HepG2 (cell line): ENCODE results near the gene PCDHGA10. TPM values are rescaled to one million over a fixed set of nuclear protein-coding genes. Genes with fewer than 3 reads are reported as not detected.

Source experiments
- ATAC-seq: fragments of 200-7000 bp; cut with Tn5 transposase; 3 replicates; pipeline ENCODE4 v1.9.1; 2020; ENCODE audit warnings: mild to moderate bottlenecking, moderate library complexity
- BruUV-seq: library from RNA; stranded (reverse); fragments of 400-500 nt; replicated peaks from 2 replicates; lab custom pipeline; 2021; lab: Mats Ljungman, UMichigan
- CTCF ChIA-PET: fragments of 300-600 bp; formaldehyde crosslinking; extraction: SDS; loops from one replicate; lab custom pipeline; 2021; ENCODE audit warnings: low total read pairs, inconsistent platforms, low intra/inter-chr PET ratio; lab: Yijun Ruan, JAX
- POLR2A ChIA-PET: fragments of 350-600 bp; sonication (Branson Sonifier 250); formaldehyde crosslinking; loops from one replicate; lab custom pipeline; 2020; ENCODE audit warnings: antibody characterized with exemption, inconsistent platforms; lab: Yijun Ruan, JAX
- DNase-seq: peaks from one replicate; pipeline ENCODE4 v3.0.0-alpha.2; 2015; ENCODE audit warnings: low spot score
- FAIRE-seq: peaks from 3 replicates; lab custom pipeline; 2011; peaks lifted over from hg19 to GRCh38; lab: Jason Lieb, UNC
- H2AFZ ChIP-seq: one replicate; pipeline ENCODE4 v1.6.1; 2011; ENCODE audit warnings: low read length, inconsistent platforms
- H3K27ac ChIP-seq: fragments of 300-600 bp; 3 replicates; pipeline ENCODE4 v1.8.0; 2011; ENCODE audit warnings: mixed run types, mild to moderate bottlenecking, mixed read lengths, low read length, inconsistent platforms; ENCODE audit not compliant: insufficient read depth; ENCODE audit errors: extremely low read length
- H3K27me3 ChIP-seq, 2 experiments: fragments of 200-600 bp in 1 of 2; 2 replicates in 1 of 2; 3 replicates in 1 of 2; pipeline versions ENCODE4 v1.6.0 to v1.8.0; 2011; ENCODE audit warnings: low read length in 2 of 2, mild to moderate bottlenecking in 2 of 2, moderate library complexity in 2 of 2, inconsistent platforms in 1 of 2; ENCODE audit not compliant: insufficient read depth in 2 of 2, control insufficient read depth in 1 of 2
- H3K36me3 ChIP-seq, 2 experiments: fragments of 200-600 bp in 1 of 2; replicated peaks in 1 of 2; 2 replicates in 1 of 2; 3 replicates in 1 of 2; pipeline versions ENCODE4 v1.5.1 to v1.8.0; 2011; ENCODE audit warnings: low read length in 2 of 2, inconsistent platforms in 1 of 2; ENCODE audit not compliant: insufficient read depth in 2 of 2, control insufficient read depth in 1 of 2
- H3K4me1 ChIP-seq: 2 replicates; pipeline ENCODE4 v1.5.1; 2012; ENCODE audit warnings: low read length, inconsistent platforms; ENCODE audit not compliant: insufficient read depth
- H3K4me2 ChIP-seq: 2 replicates; pipeline ENCODE4 v1.6.0; 2011; ENCODE audit warnings: low read depth, low read length, inconsistent platforms
- H3K4me3 ChIP-seq, 3 experiments: fragments of 200-600 bp in 1 of 3; sonication (generic), shearing (Covaris generic) in 1 of 3; replicated peaks in 1 of 3; 2 replicates each; pipeline ENCODE4 v1.5.1; 2011 to 2016; ENCODE audit warnings: low read length in 3 of 3, inconsistent platforms in 2 of 3, low read depth in 2 of 3, mild to moderate bottlenecking in 2 of 3, control low read depth in 1 of 3, mixed read lengths in 1 of 3; ENCODE audit not compliant: insufficient read depth in 1 of 3
- H3K79me2 ChIP-seq: one replicate; pipeline ENCODE4 v1.6.1; 2011; ENCODE audit warnings: low read length, inconsistent platforms; ENCODE audit not compliant: insufficient read depth
- H3K9ac ChIP-seq: 2 replicates; pipeline ENCODE4 v1.6.0; 2011; ENCODE audit warnings: mild to moderate bottlenecking, low read depth, low read length, inconsistent platforms; ENCODE audit not compliant: insufficient read depth
- H3K9me3 ChIP-seq: 2 replicates; pipeline ENCODE4 v1.5.1; 2012; ENCODE audit warnings: mild to moderate bottlenecking, low read length
- H4K20me1 ChIP-seq: 2 replicates; pipeline ENCODE4 v1.6.0; 2011; ENCODE audit warnings: inconsistent platforms, mild to moderate bottlenecking, low read length, moderate library complexity; ENCODE audit not compliant: insufficient read depth
- BRCA1 ChIP-seq: sonication (generic); formaldehyde crosslinking; IDR thresholded peaks from 2 replicates; pipeline ENCODE4 v1.4.0; 2020; ENCODE audit warnings: missing genetic modification reagents
- FOXA3 ChIP-seq: IDR thresholded peaks from 2 replicates; pipeline ENCODE4 v1.6.1; 2016; ENCODE audit warnings: missing genetic modification reagents, missing compliant biosample characterization
- HMG20B ChIP-seq: conservative IDR thresholded peaks from 2 replicates; pipeline ENCODE4 v1.6.1; 2016; ENCODE audit warnings: missing genetic modification reagents, missing compliant biosample characterization
- MEF2D ChIP-seq: sonication (generic); formaldehyde crosslinking; IDR thresholded peaks from 2 replicates; pipeline ENCODE4 v1.5.1; 2020; ENCODE audit warnings: mild to moderate bottlenecking, missing genetic modification reagents
- ONECUT2 ChIP-seq: sonication (generic); formaldehyde crosslinking; IDR thresholded peaks from 2 replicates; pipeline ENCODE4 v1.4.0; 2020; ENCODE audit warnings: missing genetic modification reagents
- ZNF563 ChIP-seq: sonication (generic); formaldehyde crosslinking; IDR thresholded peaks from 2 replicates; pipeline ENCODE4 v1.8.0; 2022; ENCODE audit warnings: mild to moderate bottlenecking, moderate library complexity, missing genetic modification reagents
- ZNF619 ChIP-seq: sonication (generic); formaldehyde crosslinking; IDR thresholded peaks from 2 replicates; pipeline ENCODE4 v1.4.0; 2020; ENCODE audit warnings: mild to moderate bottlenecking, missing genetic modification reagents
- ZNF7 ChIP-seq: IDR thresholded peaks from 2 replicates; pipeline ENCODE4 v1.6.1; 2016; ENCODE audit warnings: missing biosample characterization, missing genetic modification reagents
- WGBS: methylation state at CpG from one replicate; pipeline ENCODE4 v1.1.6; 2017; ENCODE audit warnings: low lambda C conversion rate; 5-methylcytosine and 5-hydroxymethylcytosine counted together
- in situ Hi-C: cut with HindIII; loops from 2 replicates; pipeline ENCODE4 v1.10.0; 2017; ENCODE audit warnings: low pct_unique_long_range_greater_than_20kb; ENCODE audit not compliant: extremely low pct_ligation_motif_present
- intact Hi-C: fragments of 100-400 bp; cut with micrococcal nuclease; formaldehyde crosslinking; loops from one replicate; pipeline ENCODE4 v1.10.0; 2022; ENCODE audit not compliant: unreplicated experiment
- polyA plus RNA-seq, 8 experiments: library from polyadenylated mRNA; depleted of rRNA in 3 of 8; stranded (reverse) in 7 of 8; unstranded in 1 of 8; fragments of >200 nt; fragmentation: Illumina TruSeq in 4 of 8; extraction: Trizol in 4 of 8; gene quantifications; 2 replicates each; pipeline versions ENCODE4 v1.2.1 to v1.2.3, GENCODE V29; 2011 to 2016; ENCODE audit warnings: low read depth in 4 of 8, missing spikeins in 1 of 8, mixed read lengths in 1 of 8; ENCODE audit not compliant: insufficient read depth in 1 of 8
- total RNA-seq, 5 experiments: library from RNA; depleted of rRNA; stranded (reverse); fragments of >200 nt; fragmentation: Illumina TruSeq; extraction: Trizol; gene quantifications; 2 replicates each; pipeline ENCODE4 v1.2.3, GENCODE V29; 2016; ENCODE audit warnings: low read depth in 1 of 5
- TF ChIP-seq, protein P1 (sequence below): IDR thresholded peaks from 2 replicates; pipeline ENCODE4 v1.6.1; 2016; ENCODE audit warnings: mild to moderate bottlenecking, missing biosample characterization, missing genetic modification reagents
- TF ChIP-seq, protein P2 (sequence below): sonication (generic); formaldehyde crosslinking; IDR thresholded peaks from 2 replicates; pipeline ENCODE4 v1.4.0; 2020; ENCODE audit warnings: missing genetic modification reagents
- TF ChIP-seq, protein P3 (sequence below): sonication (generic); formaldehyde crosslinking; IDR thresholded peaks from 2 replicates; pipeline ENCODE4 v1.4.0; 2020; ENCODE audit warnings: missing genetic modification reagents, low read depth, mild to moderate bottlenecking, borderline replicate concordance

The PCDHGA10 gene
- total and polyA plus RNA-seq, 2 of the 13 experiments (the other 11 are each of a cell fraction or from before 2014, with no cell fraction given), result 0.04 to 0.18 TPM

DNA sequence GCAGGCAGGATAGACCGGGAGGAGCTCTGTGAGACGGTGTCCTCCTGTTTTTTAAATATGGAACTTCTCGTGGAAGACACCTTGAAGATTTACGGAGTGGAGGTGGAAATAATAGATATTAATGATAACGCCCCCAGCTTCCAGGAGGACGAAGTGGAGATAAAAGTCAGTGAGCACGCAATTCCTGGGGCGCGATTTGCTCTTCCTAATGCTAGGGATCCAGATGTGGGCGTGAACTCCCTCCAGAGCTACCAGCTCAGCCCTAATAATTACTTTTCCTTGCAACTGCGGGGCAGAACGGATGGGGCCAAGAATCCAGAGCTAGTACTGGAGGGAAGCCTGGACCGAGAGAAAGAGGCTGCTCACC, 8.7 kb downstream of the PCDHGA10 start:
- Histone ChIP-seq H3K27ac (no peak overlapping the region), H3K4me3 (no peak overlapping the region), H3K36me3 (no peaks in the 10 kb centered on the region), H3K9ac (no peak overlapping the region), H2AFZ (no peak overlapping the region), H3K4me2 (no peak overlapping the region), H3K9me3 (peaks cover 30% of the 10 kb centered on the region), H3K79me2 (no peaks in the 10 kb centered on the region), H4K20me1 (no peaks in the 10 kb centered on the region), H3K4me1 (no peaks in the 10 kb centered on the region), H3K27me3 (no peaks in the 10 kb centered on the region)
- DNase-seq (no peak), ATAC-seq (no peak), FAIRE-seq (no peak)
- CTCF ChIA-PET, result interaction anchor here (1.4 kb wide), 1 partner anchor 103 kb away, joined by 8 read pairs; no protein-coding TSS in a partner anchor
- in situ Hi-C loops (no loop called here), intact Hi-C loops (no loop called here)
- BruUV-seq, result no TSS peak
- WGBS, result 60% methylated on average over 13 of the region's 13 CpGs
- no peak for TF ChIP-seq ZNF7 (CRISPR knock-in tag)
- TF ChIP-seq ONECUT2 (CRISPR knock-in tag), result no peak
- no peak for TF ChIP-seq FOXA3
- TF ChIP-seq, protein P1, sequence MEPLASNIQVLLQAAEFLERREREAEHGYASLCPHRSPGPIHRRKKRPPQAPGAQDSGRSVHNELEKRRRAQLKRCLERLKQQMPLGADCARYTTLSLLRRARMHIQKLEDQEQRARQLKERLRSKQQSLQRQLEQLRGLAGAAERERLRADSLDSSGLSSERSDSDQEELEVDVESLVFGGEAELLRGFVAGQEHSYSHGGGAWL (CRISPR knock-in tag), result no peak
- TF ChIP-seq MEF2D (CRISPR knock-in tag), result no peak
- TF ChIP-seq, protein P2, sequence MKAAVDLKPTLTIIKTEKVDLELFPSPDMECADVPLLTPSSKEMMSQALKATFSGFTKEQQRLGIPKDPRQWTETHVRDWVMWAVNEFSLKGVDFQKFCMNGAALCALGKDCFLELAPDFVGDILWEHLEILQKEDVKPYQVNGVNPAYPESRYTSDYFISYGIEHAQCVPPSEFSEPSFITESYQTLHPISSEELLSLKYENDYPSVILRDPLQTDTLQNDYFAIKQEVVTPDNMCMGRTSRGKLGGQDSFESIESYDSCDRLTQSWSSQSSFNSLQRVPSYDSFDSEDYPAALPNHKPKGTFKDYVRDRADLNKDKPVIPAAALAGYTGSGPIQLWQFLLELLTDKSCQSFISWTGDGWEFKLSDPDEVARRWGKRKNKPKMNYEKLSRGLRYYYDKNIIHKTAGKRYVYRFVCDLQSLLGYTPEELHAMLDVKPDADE (CRISPR knock-in tag), result no peak
- no peak for TF ChIP-seq BRCA1 (CRISPR knock-in tag)
- no peak for TF ChIP-seq ZNF619 (CRISPR knock-in tag)
- TF ChIP-seq ZNF563 (CRISPR knock-in tag), result no peak
- TF ChIP-seq, protein P3, sequence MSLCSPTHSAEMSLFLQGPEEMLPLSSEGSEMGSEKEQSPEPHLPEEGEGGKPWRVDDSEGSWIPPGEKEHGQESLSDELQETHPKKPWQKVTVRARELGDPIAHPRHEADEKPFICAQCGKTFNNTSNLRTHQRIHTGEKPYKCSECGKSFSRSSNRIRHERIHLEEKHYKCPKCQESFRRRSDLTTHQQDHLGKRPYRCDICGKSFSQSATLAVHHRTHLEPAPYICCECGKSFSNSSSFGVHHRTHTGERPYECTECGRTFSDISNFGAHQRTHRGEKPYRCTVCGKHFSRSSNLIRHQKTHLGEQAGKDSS (CRISPR knock-in tag), result no peak
- no peak for TF ChIP-seq HMG20B (CRISPR knock-in tag)
- POLR2A ChIA-PET, result no interaction called here
